ENCODE results near the gene ENTHD1. TPM values are rescaled to one million over a fixed set of nuclear protein-coding genes. Genes with fewer than 3 reads are reported as not detected.

ENTHD1 gene
- total and polyA plus RNA-seq, 2 experiments from 2014 or later = not detected

GRCh38 chr22:39928536-39929520 lies 35.3 kb upstream of the ENTHD1 start:
- Histone ChIP-seq H3K4me3 (no peak overlapping the region), H3K27ac (no peak overlapping the region), H3K27me3 (no peaks in the 10 kb centered on the region), H3K36me3 (no peaks in the 10 kb centered on the region), H3K9me3 (ENCODE audit: low read depth) (no peaks in the 10 kb centered on the region), H3K4me1 (ENCODE audit: low read depth) (no peaks in the 10 kb centered on the region)
- no peak for DNase-seq (ENCODE audit: low read depth in 1 of 2, low spot score in 1 of 2)
- TF ChIP-seq CTCF (IDR thresholded peaks at IDR 0.05; ENCODE audit: low read depth, low read length) = no peak

DNA sequence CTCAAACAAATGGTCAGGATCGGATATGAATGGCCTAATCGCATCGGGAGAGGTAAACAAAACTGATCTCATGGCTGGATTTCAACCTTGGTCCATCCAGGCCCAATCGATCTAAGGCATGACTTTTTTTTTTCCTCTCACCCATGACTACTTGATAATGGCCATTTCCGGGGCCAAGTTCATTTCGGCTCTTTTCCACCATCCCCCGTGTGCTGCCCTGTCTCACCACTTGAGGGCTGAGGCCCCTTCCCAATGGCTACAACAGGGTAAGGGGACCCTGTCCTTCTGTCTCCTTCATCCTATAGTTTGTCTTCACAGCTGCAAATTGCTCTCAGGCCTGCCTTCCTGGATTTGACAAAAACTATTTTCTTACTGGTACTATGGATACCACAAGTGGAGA lies 34.0 kb upstream of the ENTHD1 start:
- H3K27ac ChIP-seq = no peak overlapping the region
- no peaks in the 10 kb centered on the region for H3K9me3 ChIP-seq (ENCODE audit: low read depth)
- H3K4me3 ChIP-seq = no peak overlapping the region
- no peaks in the 10 kb centered on the region for H3K27me3 ChIP-seq
- H3K4me1 ChIP-seq (ENCODE audit: low read depth) = no peaks in the 10 kb centered on the region
- DNase-seq (ENCODE audit: low read depth in 1 of 2, low spot score in 1 of 2) = no peak
- TF ChIP-seq CTCF (IDR thresholded peaks at IDR 0.05; ENCODE audit: low read depth, low read length) = peak; percentile 5
- H3K36me3 ChIP-seq = no peaks in the 10 kb centered on the region

GRCh38 chr22:39926753-39927152 lies 33.2 kb upstream of the ENTHD1 start:
- H3K4me1 ChIP-seq (ENCODE audit: low read depth) = no peaks in the 10 kb centered on the region
- H3K27me3 ChIP-seq = no peaks in the 10 kb centered on the region
- H3K9me3 ChIP-seq (ENCODE audit: low read depth) = no peaks in the 10 kb centered on the region
- H3K27ac ChIP-seq = no peak overlapping the region
- DNase-seq (ENCODE audit: low read depth in 1 of 2, low spot score in 1 of 2) = no peak
- H3K4me3 ChIP-seq = no peak overlapping the region
- TF ChIP-seq CTCF (IDR thresholded peaks at IDR 0.05; ENCODE audit: low read depth, low read length) = no peak
- H3K36me3 ChIP-seq = no peaks in the 10 kb centered on the region

- Histone ChIP-seq H3K27ac (no peak overlapping the region), H3K27me3 (no peaks in the 10 kb centered on the region), H3K9me3 (ENCODE audit: low read depth) (no peaks in the 10 kb centered on the region), H3K4me1 (ENCODE audit: low read depth) (no peaks in the 10 kb centered on the region), H3K4me3 (no peak overlapping the region), H3K36me3 (no peaks in the 10 kb centered on the region)
- TF ChIP-seq CTCF (IDR thresholded peaks at IDR 0.05; ENCODE audit: low read depth, low read length) = no peak
- no peak for DNase-seq (ENCODE audit: low read depth in 1 of 2, low spot score in 1 of 2)
Measured at GRCh38 chr22:39925909-39926679, 32.5 kb upstream of the ENTHD1 start.

DNA sequence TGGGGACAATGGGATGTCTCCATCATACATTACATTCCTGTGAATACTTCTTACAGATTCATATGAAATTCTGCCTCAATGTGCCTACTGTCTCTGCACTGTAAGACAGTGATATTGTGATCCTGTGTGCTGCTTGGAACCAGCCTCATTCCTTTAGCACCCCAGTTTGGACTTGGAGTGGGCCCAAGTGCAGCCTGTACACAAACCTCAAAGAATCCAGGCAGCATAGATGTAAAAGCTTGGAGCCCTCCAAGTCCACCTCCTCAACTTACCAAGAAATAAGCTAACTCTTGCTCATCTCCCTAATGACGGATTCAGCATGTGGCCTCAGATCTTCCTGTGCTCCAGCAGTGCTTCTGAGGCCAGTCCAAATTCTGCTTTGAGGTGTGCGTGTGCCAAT lies 31.7 kb upstream of the ENTHD1 start:
- no peak for DNase-seq (ENCODE audit: low read depth in 1 of 2, low spot score in 1 of 2)
- Histone ChIP-seq H3K4me1 (ENCODE audit: low read depth) (no peaks in the 10 kb centered on the region), H3K36me3 (no peaks in the 10 kb centered on the region), H3K27ac (no peak overlapping the region), H3K9me3 (ENCODE audit: low read depth) (no peaks in the 10 kb centered on the region), H3K27me3 (no peaks in the 10 kb centered on the region), H3K4me3 (no peak overlapping the region)
- TF ChIP-seq CTCF (IDR thresholded peaks at IDR 0.05; ENCODE audit: low read depth, low read length) = no peak

Measured in cardiac muscle cell (in vitro differentiated cells and primary cell).